Osteocyte (in vitro differentiated cells): ENCODE data around the gene PLCH2. TPM values are rescaled to one million over a fixed set of nuclear protein-coding genes. Genes with fewer than 3 reads are reported as not detected.

ENCODE experiments used
- DNase-seq: peaks from one replicate; pipeline ENCODE4 v3.0.0; 2021; ENCODE audit warnings: mixed read lengths; ENCODE audit not compliant: unreplicated experiment; ENCODE audit errors: extremely low spot score
- H3K27ac Mint-ChIP-seq: one replicate; pipeline ENCODE4 v1.8.0; 2021; ENCODE audit warnings: mild to moderate bottlenecking, mixed read lengths; ENCODE audit not compliant: unreplicated experiment
- H3K27me3 Mint-ChIP-seq: one replicate; pipeline ENCODE4 v1.8.0; 2021; ENCODE audit warnings: mixed read lengths; ENCODE audit not compliant: unreplicated experiment
- H3K36me3 Mint-ChIP-seq: one replicate; pipeline ENCODE4 v1.8.0; 2021; ENCODE audit warnings: mixed read lengths; ENCODE audit not compliant: unreplicated experiment
- H3K4me1 Mint-ChIP-seq: one replicate; pipeline ENCODE4 v1.8.0; 2021; ENCODE audit warnings: mixed read lengths; ENCODE audit not compliant: unreplicated experiment
- H3K4me3 Mint-ChIP-seq: one replicate; pipeline ENCODE4 v1.8.0; 2021; ENCODE audit warnings: mild to moderate bottlenecking, moderate library complexity, mixed read lengths; ENCODE audit not compliant: unreplicated experiment
- H3K9me3 Mint-ChIP-seq: one replicate; pipeline ENCODE4 v1.8.0; 2021; ENCODE audit warnings: mixed read lengths; ENCODE audit not compliant: unreplicated experiment
- total RNA-seq: library from RNA; stranded (reverse); gene quantifications from 2 replicates; pipeline ENCODE4 v1.2.1, GENCODE V29; 2021
- TF ChIP-seq, protein P1 (sequence below): fragments of 200-600 bp; sonication (generic); IDR thresholded peaks from 2 replicates; pipeline ENCODE4 v1.5.0; 2021; ENCODE audit warnings: antibody characterized with exemption, mild to moderate bottlenecking, moderate library complexity

PLCH2 gene
- total RNA-seq, 1 donor from 2014 or later = 12.6 TPM

- DNase-seq = no peak
- TF ChIP-seq, protein P1, sequence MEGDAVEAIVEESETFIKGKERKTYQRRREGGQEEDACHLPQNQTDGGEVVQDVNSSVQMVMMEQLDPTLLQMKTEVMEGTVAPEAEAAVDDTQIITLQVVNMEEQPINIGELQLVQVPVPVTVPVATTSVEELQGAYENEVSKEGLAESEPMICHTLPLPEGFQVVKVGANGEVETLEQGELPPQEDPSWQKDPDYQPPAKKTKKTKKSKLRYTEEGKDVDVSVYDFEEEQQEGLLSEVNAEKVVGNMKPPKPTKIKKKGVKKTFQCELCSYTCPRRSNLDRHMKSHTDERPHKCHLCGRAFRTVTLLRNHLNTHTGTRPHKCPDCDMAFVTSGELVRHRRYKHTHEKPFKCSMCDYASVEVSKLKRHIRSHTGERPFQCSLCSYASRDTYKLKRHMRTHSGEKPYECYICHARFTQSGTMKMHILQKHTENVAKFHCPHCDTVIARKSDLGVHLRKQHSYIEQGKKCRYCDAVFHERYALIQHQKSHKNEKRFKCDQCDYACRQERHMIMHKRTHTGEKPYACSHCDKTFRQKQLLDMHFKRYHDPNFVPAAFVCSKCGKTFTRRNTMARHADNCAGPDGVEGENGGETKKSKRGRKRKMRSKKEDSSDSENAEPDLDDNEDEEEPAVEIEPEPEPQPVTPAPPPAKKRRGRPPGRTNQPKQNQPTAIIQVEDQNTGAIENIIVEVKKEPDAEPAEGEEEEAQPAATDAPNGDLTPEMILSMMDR = no peak
- Mint-ChIP-seq H3K9me3 (no peaks in the 10 kb centered on the region), H3K27me3 (no peaks in the 10 kb centered on the region), H3K4me3 (no peak overlapping the region), H3K4me1 (peaks cover 5% of the 10 kb centered on the region), H3K27ac (no peak overlapping the region), H3K36me3 (no peaks in the 10 kb centered on the region)
Observed at GRCh38 chr1:2481885-2482284, 5.8 kb downstream of the PLCH2 start.

GRCh38 chr1:2482588-2482987 lies 6.5 kb downstream of the PLCH2 start:
- H3K9me3 Mint-ChIP-seq = no peaks in the 10 kb centered on the region
- peaks cover under 1% of the 10 kb centered on the region for H3K36me3 Mint-ChIP-seq
- no peak for DNase-seq
- H3K4me1 Mint-ChIP-seq = peaks cover 5% of the 10 kb centered on the region
- TF ChIP-seq, protein P1 = no peak
- no peaks in the 10 kb centered on the region for H3K27me3 Mint-ChIP-seq
- H3K27ac Mint-ChIP-seq = no peak overlapping the region
- no peak overlapping the region for H3K4me3 Mint-ChIP-seq

DNA sequence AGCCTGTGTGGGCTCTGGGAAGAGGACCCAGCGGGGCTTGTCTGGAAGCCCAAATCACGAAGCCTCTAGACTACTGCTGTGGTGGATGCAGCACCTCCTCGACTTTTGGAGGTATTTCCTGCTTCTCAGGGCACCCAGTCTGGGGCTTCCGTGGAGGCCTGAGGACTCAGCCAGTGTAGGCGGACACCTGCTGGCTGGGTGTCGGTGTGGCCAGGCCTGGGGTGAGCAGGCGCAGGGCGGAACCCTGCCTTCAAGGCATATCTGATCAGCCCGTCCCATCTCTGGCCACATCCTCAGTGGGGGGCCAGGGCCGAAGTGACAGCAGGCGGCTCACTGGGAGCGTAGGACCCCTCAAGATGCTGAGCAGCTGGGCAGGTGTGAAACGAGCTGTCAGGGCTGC lies 6.9 kb downstream of the PLCH2 start:
- peaks cover 5% of the 10 kb centered on the region for H3K4me1 Mint-ChIP-seq
- H3K27me3 Mint-ChIP-seq = no peaks in the 10 kb centered on the region
- H3K36me3 Mint-ChIP-seq = peaks cover 5% of the 10 kb centered on the region
- no peak for DNase-seq
- H3K27ac Mint-ChIP-seq = no peak overlapping the region
- H3K9me3 Mint-ChIP-seq = no peaks in the 10 kb centered on the region
- H3K4me3 Mint-ChIP-seq = no peak overlapping the region
- TF ChIP-seq, protein P1 = no peak

DNA sequence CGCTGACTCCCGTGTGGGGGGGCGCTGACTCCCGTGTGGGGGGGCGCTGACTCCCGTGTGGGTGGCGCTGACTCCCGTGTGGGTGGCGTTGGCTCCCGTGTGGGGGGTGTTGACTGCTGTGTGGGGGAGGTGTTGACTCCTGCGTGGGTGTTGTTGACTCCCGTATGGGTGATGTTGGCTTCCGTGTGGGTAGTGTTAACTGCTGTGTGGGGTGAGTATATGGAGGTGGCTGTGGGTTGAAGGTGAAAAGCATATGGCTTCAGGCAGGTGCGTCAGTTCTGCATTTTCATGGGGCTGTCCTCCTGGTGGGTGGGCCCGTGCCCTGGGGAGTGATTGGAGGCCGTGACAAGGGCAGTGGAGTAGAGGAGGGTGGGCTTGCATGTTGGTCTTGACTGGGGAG lies 7.9 kb downstream of the PLCH2 start:
- Mint-ChIP-seq H3K27ac (no peak overlapping the region), H3K4me1 (peaks cover 5% of the 10 kb centered on the region), H3K27me3 (no peaks in the 10 kb centered on the region), H3K36me3 (peaks cover 12% of the 10 kb centered on the region), H3K9me3 (peaks cover 5% of the 10 kb centered on the region), H3K4me3 (no peak overlapping the region)
- TF ChIP-seq, protein P1 = no peak
- DNase-seq = no peak

GRCh38 chr1:2486041-2486440 lies 10.0 kb downstream of the PLCH2 start:
- Mint-ChIP-seq H3K27ac (no peak overlapping the region), H3K36me3 (peaks cover 19% of the 10 kb centered on the region), H3K4me3 (no peak overlapping the region), H3K9me3 (peaks cover 6% of the 10 kb centered on the region), H3K4me1 (peaks cover 5% of the 10 kb centered on the region), H3K27me3 (no peaks in the 10 kb centered on the region)
- DNase-seq = no peak
- TF ChIP-seq, protein P1 = no peak
